ENCODE data around the gene CASP14.

CASP14 gene

GRCh38 chr19:15025217-15025616 is 24.1 kb upstream of the CASP14 start:
- peak; percentile 14 to 28 for DNase-seq (ENCODE audit: low read depth in 1 of 2, low spot score in 1 of 2)
- no peak overlapping the region for H3K4me3 ChIP-seq (replicated peaks; ENCODE audit: insufficient read depth, low read length)
- H3K27me3 ChIP-seq (ENCODE audit: insufficient read depth, poor library complexity, severe bottlenecking), result no peaks in the 10 kb centered on the region
- TF ChIP-seq POLR2AphosphoS5 (IDR thresholded peaks at IDR 0.05; ENCODE audit: low read depth), result no peak
- TF ChIP-seq CTCF (IDR thresholded peaks at IDR 0.05; ENCODE audit: insufficient read depth, low read length), result peak; percentile 14
- H3K27ac ChIP-seq (replicated peaks), result no peak overlapping the region

GRCh38 chr19:15028490-15028889 is 20.8 kb upstream of the CASP14 start:
- H3K27me3 ChIP-seq (ENCODE audit: insufficient read depth, poor library complexity, severe bottlenecking), result no peaks in the 10 kb centered on the region
- no peak overlapping the region for H3K27ac ChIP-seq (replicated peaks)
- TF ChIP-seq SPI1 (IDR thresholded peaks at IDR 0.05; ENCODE audit: borderline replicate concordance, low read depth) (no peak), GABPA (IDR thresholded peaks at IDR 0.05; ENCODE audit: low read depth) (no peak), CTCF (IDR thresholded peaks at IDR 0.05; ENCODE audit: insufficient read depth, low read length) (no peak), POLR2AphosphoS5 (IDR thresholded peaks at IDR 0.05; ENCODE audit: low read depth) (no peak), REST (IDR thresholded peaks at IDR 0.05; ENCODE audit: insufficient replicate concordance, low read depth) (no peak)
- no peak overlapping the region for H3K4me3 ChIP-seq (replicated peaks; ENCODE audit: insufficient read depth, low read length)
- DNase-seq (ENCODE audit: low read depth in 1 of 2, low spot score in 1 of 2), result no peak

- no peak for DNase-seq (ENCODE audit: low read depth in 1 of 2, low spot score in 1 of 2)
- no peaks in the 10 kb centered on the region for H3K27me3 ChIP-seq (ENCODE audit: insufficient read depth, poor library complexity, severe bottlenecking)
- H3K4me3 ChIP-seq (replicated peaks; ENCODE audit: insufficient read depth, low read length), result no peak overlapping the region
- H3K27ac ChIP-seq (replicated peaks), result no peak overlapping the region
- TF ChIP-seq CTCF (IDR thresholded peaks at IDR 0.05; ENCODE audit: insufficient read depth, low read length) (no peak), SPI1 (IDR thresholded peaks at IDR 0.05; ENCODE audit: borderline replicate concordance, low read depth) (no peak), REST (IDR thresholded peaks at IDR 0.05; ENCODE audit: insufficient replicate concordance, low read depth) (no peak), POLR2AphosphoS5 (IDR thresholded peaks at IDR 0.05; ENCODE audit: low read depth) (no peak), GABPA (IDR thresholded peaks at IDR 0.05; ENCODE audit: low read depth) (no peak)
Observed at GRCh38 chr19:15031675-15032074, 17.6 kb upstream of the CASP14 start.

- Histone ChIP-seq H3K27me3 (ENCODE audit: insufficient read depth, poor library complexity, severe bottlenecking) (no peaks in the 10 kb centered on the region), H3K4me3 (replicated peaks; ENCODE audit: insufficient read depth, low read length) (no peak overlapping the region), H3K27ac (replicated peaks) (no peak overlapping the region)
- TF ChIP-seq GABPA (IDR thresholded peaks at IDR 0.05; ENCODE audit: low read depth), result no peak
- no peak for TF ChIP-seq CTCF (IDR thresholded peaks at IDR 0.05; ENCODE audit: insufficient read depth, low read length)
- TF ChIP-seq POLR2AphosphoS5 (IDR thresholded peaks at IDR 0.05; ENCODE audit: low read depth), result no peak
- no peak for TF ChIP-seq REST (IDR thresholded peaks at IDR 0.05; ENCODE audit: insufficient replicate concordance, low read depth)
- TF ChIP-seq SPI1 (IDR thresholded peaks at IDR 0.05; ENCODE audit: borderline replicate concordance, low read depth), result no peak
- DNase-seq (ENCODE audit: low read depth in 1 of 2, low spot score in 1 of 2), result no peak
Observed at GRCh38 chr19:15035795-15036311, 13.4 kb upstream of the CASP14 start.

Measured in HL-60 (cell line).